ENCODE data around the gene EYA3.

The EYA3 gene

GRCh38 chr1:28070725-28071593 lies 17.5 kb downstream of the EYA3 start:
- no peak for DNase-seq (ENCODE audit: low spot score)

GRCh38 chr1:28067523-28068090 lies 20.8 kb downstream of the EYA3 start:
- DNase-seq (ENCODE audit: low spot score): no peak

GRCh38 chr1:28066393-28067154 lies 21.8 kb downstream of the EYA3 start:
- no peak for DNase-seq (ENCODE audit: low spot score)

- peak; percentile 15 for DNase-seq (ENCODE audit: low spot score)
Observed at GRCh38 chr1:28064064-28064463, 24.3 kb downstream of the EYA3 start.

GRCh38 chr1:28062806-28063205 lies 25.6 kb downstream of the EYA3 start:
- peak; percentile 22 for DNase-seq (ENCODE audit: low spot score)

- peak; percentile 7 for DNase-seq (ENCODE audit: low spot score)
Observed at GRCh38 chr1:28058971-28059878, 29.2 kb downstream of the EYA3 start.

- DNase-seq (ENCODE audit: low spot score): no peak
Observed at GRCh38 chr1:28058168-28058567, 30.2 kb downstream of the EYA3 start.

GRCh38 chr1:28056129-28056925 lies 32.1 kb downstream of the EYA3 start:
- DNase-seq (ENCODE audit: low spot score): peak; percentile 59

GRCh38 chr1:28050776-28051175 lies 37.6 kb downstream of the EYA3 start:
- DNase-seq (ENCODE audit: low spot score): no peak

GRCh38 chr1:28046716-28047115 lies 41.7 kb downstream of the EYA3 start:
- DNase-seq (ENCODE audit: low spot score): no peak

GRCh38 chr1:28045777-28046176 lies 42.6 kb downstream of the EYA3 start:
- DNase-seq (ENCODE audit: low spot score): no peak

- DNase-seq (ENCODE audit: low spot score): no peak
Observed at GRCh38 chr1:28044399-28044798, 44.0 kb downstream of the EYA3 start.

GRCh38 chr1:28039341-28039740 lies 49.1 kb downstream of the EYA3 start:
- no peak for DNase-seq (ENCODE audit: low spot score)

GRCh38 chr1:28037946-28038345 lies 50.5 kb downstream of the EYA3 start:
- no peak for DNase-seq (ENCODE audit: low spot score)

- DNase-seq (ENCODE audit: low spot score): no peak
Observed at GRCh38 chr1:28037206-28037605, 51.2 kb downstream of the EYA3 start.

GRCh38 chr1:28036431-28036830 lies 52.0 kb downstream of the EYA3 start:
- DNase-seq (ENCODE audit: low spot score): no peak

GRCh38 chr1:28035420-28035819 lies 53.0 kb downstream of the EYA3 start:
- no peak for DNase-seq (ENCODE audit: low spot score)

GRCh38 chr1:28032281-28032680 lies 56.1 kb downstream of the EYA3 start:
- no peak for DNase-seq (ENCODE audit: low spot score)

- DNase-seq (ENCODE audit: low spot score): no peak
Observed at GRCh38 chr1:28031173-28031572, 57.2 kb downstream of the EYA3 start.

- DNase-seq (ENCODE audit: low spot score): no peak
Observed at GRCh38 chr1:28028873-28029654, 59.3 kb downstream of the EYA3 start.
